GM12878 (cell line): ENCODE data around the gene DDX27. TPM values are rescaled to one million over a fixed set of nuclear protein-coding genes. Genes with fewer than 3 reads are reported as not detected.

Experiments
- ATAC-seq: fragments of 200-7000 bp; cut with Tn5 transposase; 3 replicates; pipeline ENCODE4 v1.9.1; 2020; ENCODE audit warnings: mild to moderate bottlenecking, moderate library complexity
- BruUV-seq: library from RNA; stranded (reverse); fragments of 400-500 nt; replicated peaks from 2 replicates; lab custom pipeline; 2021; lab: Mats Ljungman, UMichigan
- CTCF ChIA-PET: fragments of 300-600 bp; sonication (Branson Sonifier 250); formaldehyde crosslinking; extraction: SDS; loops from one replicate; lab custom pipeline; 2021; ENCODE audit warnings: inconsistent platforms; lab: Yijun Ruan, JAX
- POLR2A ChIA-PET: fragments of 350-600 bp; formaldehyde crosslinking; extraction: SDS; loops from one replicate; lab custom pipeline; 2021; ENCODE audit warnings: inconsistent platforms; lab: Charles Lee
- RAD21 ChIA-PET: fragments of 300-600 bp; sonication (Branson Sonifier 250); formaldehyde crosslinking; loops from one replicate; lab custom pipeline; 2023; ENCODE audit warnings: antibody characterized with exemption; ENCODE audit not compliant: unreplicated experiment; lab: Charles Lee
- SMC1A ChIA-PET: fragments of 300-600 bp; sonication (Branson Sonifier 250); formaldehyde crosslinking; loops from one replicate; lab custom pipeline; 2023; ENCODE audit not compliant: unreplicated experiment, uncharacterized antibody; lab: Charles Lee
- DNase-seq: peaks from one replicate; pipeline ENCODE4 v3.0.0-alpha.2; 2011; ENCODE audit warnings: low read depth, low spot score
- FAIRE-seq: peaks from 3 replicates; lab custom pipeline; 2011; peaks lifted over from hg19 to GRCh38; lab: Jason Lieb, UNC
- H2AFZ ChIP-seq: 2 replicates; pipeline ENCODE4 v1.6.0; 2011; ENCODE audit warnings: low read depth, low read length, control low read depth; ENCODE audit not compliant: control insufficient read depth
- H3K27ac ChIP-seq: 2 replicates; pipeline ENCODE4 v1.5.1; 2011; ENCODE audit warnings: control low read depth; ENCODE audit not compliant: control insufficient read depth, insufficient read depth
- H3K27me3 ChIP-seq, 2 experiments: replicated peaks in 1 of 2; 2 replicates each; pipeline versions ENCODE4 v1.6.0 to v1.6.1; 2011; ENCODE audit warnings: low read length in 1 of 2; ENCODE audit not compliant: control insufficient read depth in 2 of 2, insufficient read depth in 2 of 2
- H3K36me3 ChIP-seq, 2 experiments: 2 replicates each; pipeline ENCODE4 v1.5.1; 2011; ENCODE audit warnings: low read length in 1 of 2; ENCODE audit not compliant: control insufficient read depth in 2 of 2, insufficient read depth in 2 of 2
- H3K4me1 ChIP-seq: 2 replicates; pipeline ENCODE4 v1.6.1; 2011; ENCODE audit warnings: mild to moderate bottlenecking, low read length, moderate library complexity, mixed read lengths; ENCODE audit not compliant: control insufficient read depth, insufficient read depth
- H3K4me2 ChIP-seq: 2 replicates; pipeline ENCODE4 v1.6.0; 2011; ENCODE audit warnings: control low read depth; ENCODE audit not compliant: control insufficient read depth, insufficient read depth
- H3K4me3 ChIP-seq: fragments of 200-600 bp; sonication (generic); 2 replicates; pipeline ENCODE4 v1.5.1; 2016
- H3K79me2 ChIP-seq: 2 replicates; pipeline ENCODE4 v1.6.0; 2011; ENCODE audit warnings: low read length; ENCODE audit not compliant: control insufficient read depth, insufficient read depth
- H3K9ac ChIP-seq: 2 replicates; pipeline ENCODE4 v1.8.0; 2011; ENCODE audit warnings: low read length, control low read depth, mixed read lengths; ENCODE audit not compliant: control insufficient read depth, insufficient read depth
- H3K9me3 ChIP-seq: replicated peaks from 3 replicates; pipeline ENCODE4 v1.5.1; 2011; ENCODE audit warnings: mild to moderate bottlenecking, low read length; ENCODE audit not compliant: control insufficient read depth, insufficient read depth
- H4K20me1 ChIP-seq: 2 replicates; pipeline ENCODE4 v1.6.0; 2011; ENCODE audit not compliant: control insufficient read depth, insufficient read depth
- ASH2L ChIP-seq: fragments of 300-600, 200-600 bp; sonication (generic); IDR thresholded peaks from 2 replicates; pipeline ENCODE4 v1.6.1; 2017; ENCODE audit warnings: low read depth, mild to moderate bottlenecking, borderline replicate concordance
- BACH1 ChIP-seq: fragments of 450-650 bp; IDR thresholded peaks from 2 replicates; pipeline ENCODE4 v1.6.1; 2017; ENCODE audit warnings: mild to moderate bottlenecking, borderline replicate concordance
- KDM1A ChIP-seq: fragments of 200-600 bp; sonication (generic); IDR thresholded peaks from 2 replicates; pipeline ENCODE4 v1.6.1; 2016; ENCODE audit warnings: borderline replicate concordance
- MEF2B ChIP-seq: fragments of 450-650 bp; IDR thresholded peaks from 2 replicates; pipeline ENCODE4 v1.6.1; 2018; ENCODE audit warnings: mild to moderate bottlenecking, moderate library complexity; ENCODE audit not compliant: partially characterized antibody, poor library complexity, severe bottlenecking
- NKRF ChIP-seq: fragments of 450-650 bp; conservative IDR thresholded peaks from 2 replicates; pipeline ENCODE4 v1.6.1; 2017; ENCODE audit warnings: mild to moderate bottlenecking, moderate library complexity
- PML ChIP-seq: IDR thresholded peaks from 2 replicates; pipeline ENCODE4 v1.6.1; 2012; ENCODE audit warnings: low read length, inconsistent platforms
- PRDM15 ChIP-seq: fragments of 450-650 bp; formaldehyde crosslinking; IDR thresholded peaks from 2 replicates; pipeline ENCODE4 v1.4.0; 2020; ENCODE audit warnings: mild to moderate bottlenecking, moderate library complexity
- SP1 ChIP-seq: IDR thresholded peaks from one replicate; pipeline ENCODE4 v1.6.1; 2011; ENCODE audit warnings: low read depth, low read length
- SREBF1 ChIP-seq: IDR thresholded peaks from 2 replicates; pipeline ENCODE4 v1.6.1; 2012; ENCODE audit warnings: mild to moderate bottlenecking, low read length
- WGBS: methylation state at CpG from one replicate; pipeline ENCODE4 v1.1.6; 2016; ENCODE audit warnings: low lambda C conversion rate; ENCODE audit not compliant: insufficient replicate concordance, insufficient coverage; ENCODE audit errors: missing lambda C conversion rate; 5-methylcytosine and 5-hydroxymethylcytosine counted together
- in situ Hi-C: fragments of 300-500 bp; cut with MboI; formaldehyde crosslinking; loops from 9 replicates; pipeline ENCODE4 v1.14.3; 2018; ENCODE audit warnings: mixed read lengths
- intact Hi-C: fragments of 100-400 bp; cut with micrococcal nuclease; formaldehyde crosslinking; loops from one replicate; pipeline ENCODE4 v1.14.2; 2022; ENCODE audit not compliant: unreplicated experiment
- polyA plus RNA-seq, 11 experiments: library from polyadenylated mRNA; depleted of rRNA in 4 of 11; unstranded in 6 of 11; stranded (reverse) in 5 of 11; fragments of >200 nt; fragmentation: Nextera tagmentation in 4 of 11; fragmentation: Illumina TruSeq in 1 of 11; extraction: Ambion mirVana in 4 of 11; extraction: Trizol in 1 of 11; gene quantifications; 1 replicate in 1 of 11; 2 replicates in 10 of 11; pipeline versions ENCODE4 v1.2.1 to v1.2.3, GENCODE V29; 2011 to 2016; ENCODE audit warnings: inconsistent platforms in 2 of 11, missing spikeins in 2 of 11, low read depth in 1 of 11
- total RNA-seq, 4 experiments: library from RNA; depleted of rRNA in 3 of 4; stranded (reverse); fragments of >200 nt in 3 of 4; fragmentation: Illumina TruSeq in 1 of 4; extraction: Trizol in 1 of 4; gene quantifications; 2 replicates each; pipeline versions ENCODE4 v1.2.1 to v1.2.3, GENCODE V29; 2013 to 2021

Gene DDX27
- total and polyA plus RNA-seq, 10 of the 15 experiments (the other 5 are each of a cell fraction or from before 2014, with no cell fraction given) = 19.8 to 78.8 (median 54.9) TPM

- TF ChIP-seq SP1 (no peak), PRDM15 (CRISPR knock-in tag) (no peak), MEF2B (no peak), KDM1A (no peak), ASH2L (no peak)
Measured at GRCh38 chr20:49283703-49284625, 64.7 kb downstream of the DDX27 start (continued).

- POLR2A ChIA-PET = interaction anchor here (0.6 to 4.0 kb wide), 4 partner anchors 13 to 419 kb away, joined by 3 to 25 read pairs (median 4); no protein-coding TSS in a partner anchor
- no peak for ATAC-seq
Measured at GRCh38 chr20:49284818-49285217, 65.6 kb downstream of the DDX27 start.

More at GRCh38 chr20:49284818-49285217, 65.6 kb downstream of the DDX27 start:
- H3K4me2 ChIP-seq = peak overlapping the region; percentile 79
- RAD21 ChIA-PET = no interaction called here
- SMC1A ChIA-PET = interaction anchor here (0.6 to 1.3 kb wide), 2 partner anchors 9 to 47 kb away, joined by 3 to 8 read pairs; no protein-coding TSS in a partner anchor
- no peak for FAIRE-seq
- H3K9ac ChIP-seq = no peak overlapping the region
- H3K79me2 ChIP-seq = peaks cover 87% of the 10 kb centered on the region
- H3K4me1 ChIP-seq = peaks cover 12% of the 10 kb centered on the region
- DNase-seq = no peak
- no peak overlapping the region for H2AFZ ChIP-seq
- peak overlapping the region; percentile 95 for H3K4me3 ChIP-seq
- peaks cover 51 to 80% of the 10 kb centered on the region in 2 experiments for H3K36me3 ChIP-seq
- H3K9me3 ChIP-seq = peaks cover 41% of the 10 kb centered on the region
- BruUV-seq = no TSS peak
- H3K27me3 ChIP-seq = no peaks in the 10 kb centered on the region
- TF ChIP-seq NKRF (no peak), BACH1 (no peak), SREBF1 (no peak), PML (0 out of 2 replicates have a peak, but pooled peaks have one; percentile 9)
- TF ChIP-seq, all 136 proteins: peak for 1
- in situ Hi-C loops = no loop called here
- no peak overlapping the region for H3K27ac ChIP-seq
- H4K20me1 ChIP-seq = peaks cover 34% of the 10 kb centered on the region
- CTCF ChIA-PET = interaction anchor here (3.0 kb wide), 1 partner anchor 39 kb away, joined by 8 read pairs; no protein-coding TSS in a partner anchor
- intact Hi-C loops = no loop called here
- WGBS = 55% methylated on average over 5 of the region's 5 CpGs
